ENCODE results near the gene NUP93. TPM values are rescaled to one million over a fixed set of nuclear protein-coding genes. Genes with fewer than 3 reads are reported as not detected.

NUP93 gene
- total RNA-seq, 1 experiment from 2014 or later: 144 TPM

DNA sequence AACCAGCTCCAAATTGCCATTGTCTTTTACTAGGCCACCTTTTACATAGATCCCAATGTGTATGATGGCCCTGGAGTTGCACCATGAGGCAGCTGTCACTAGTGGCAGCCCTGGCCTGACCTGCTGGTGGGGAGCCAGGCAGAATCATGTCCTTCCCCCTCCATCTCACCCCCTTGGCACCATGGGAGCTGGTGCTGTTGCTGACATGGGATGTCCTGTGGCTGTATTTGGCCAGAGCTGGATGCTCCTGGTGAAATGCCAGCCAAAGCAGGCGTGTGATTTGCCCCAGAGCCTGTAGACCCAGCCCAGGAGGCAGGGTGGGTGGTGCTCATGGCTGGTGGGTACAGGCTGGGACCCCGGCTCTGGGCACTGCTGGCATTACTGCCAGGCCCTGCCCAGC, 153.7 kb downstream of the NUP93 start:
- no peaks in the 10 kb centered on the region for H3K9me3 ChIP-seq (ENCODE audit: control insufficient read depth in 1 of 2, insufficient read depth in 1 of 2, low read depth in 1 of 2, low read length in 2 of 2)
- ChIA-PET POLR2A (interaction anchor here (1.2 kb wide), 1 partner anchor 48 kb away, joined by 4 read pairs; the partner anchor contains the start of gene HERPUD1), CTCF (no interaction called here), RAD21 (ENCODE audit: low non-redundant PET in 1 of 2, low total read pairs in 2 of 2, uncharacterized antibody in 2 of 2, unreplicated experiment in 2 of 2) (no interaction called here)
- H3K9me2 ChIP-seq (ENCODE audit: insufficient read depth): no peaks in the 10 kb centered on the region
- H2AFZ ChIP-seq (ENCODE audit: low read depth, low read length, poor library complexity, severe bottlenecking): no peak overlapping the region
- H3K36me3 ChIP-seq (ENCODE audit: control insufficient read depth in 1 of 2, insufficient read depth in 2 of 2, low read length in 2 of 2): no peaks in the 10 kb centered on the region
- H3K27ac ChIP-seq (ENCODE audit: low read depth, low read length): no peak overlapping the region
- intact Hi-C loops (cut with micrococcal nuclease): no loop called here
- H3K4me1 ChIP-seq (ENCODE audit: control insufficient read depth in 1 of 2, insufficient read depth in 2 of 2, low read length in 2 of 2): no peaks in the 10 kb centered on the region
- DNase-seq (ENCODE audit: low read depth, low spot score) (no peak), ATAC-seq (no peak)
- H4K20me1 ChIP-seq (ENCODE audit: insufficient read depth): no peaks in the 10 kb centered on the region
- no peak overlapping the region for H3K4me2 ChIP-seq (ENCODE audit: low read length)
- H3K9ac ChIP-seq (ENCODE audit: low read length): no peak overlapping the region
- BruUV-seq (replicated peaks): no TSS peak
- TF ChIP-seq, protein P1, sequence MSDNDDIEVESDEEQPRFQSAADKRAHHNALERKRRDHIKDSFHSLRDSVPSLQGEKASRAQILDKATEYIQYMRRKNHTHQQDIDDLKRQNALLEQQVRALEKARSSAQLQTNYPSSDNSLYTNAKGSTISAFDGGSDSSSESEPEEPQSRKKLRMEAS (IDR thresholded peaks at IDR 0.05): no peak
- TF ChIP-seq JUND (IDR thresholded peaks at IDR 0.05) (no peak), SRF (IDR thresholded peaks at IDR 0.05; ENCODE audit: low read depth) (no peak), EGR1 (IDR thresholded peaks at IDR 0.05; ENCODE audit: low read depth) (no peak), SP1 (IDR thresholded peaks at IDR 0.05; ENCODE audit: low read depth) (no peak), CEBPB (IDR thresholded peaks at IDR 0.05; ENCODE audit: low read depth) (no peak), ZFX (IDR thresholded peaks at IDR 0.05) (no peak), POLR2A (IDR thresholded peaks at IDR 0.05; ENCODE audit: borderline replicate concordance, extremely low read depth, insufficient read depth, insufficient read length) (no peak), POLR2AphosphoS5 (IDR thresholded peaks at IDR 0.05; ENCODE audit: low read depth, low read length) (no peak), RAD21 (IDR thresholded peaks at IDR 0.05; ENCODE audit: low read depth) (no peak)
- TF ChIP-seq, protein P2, sequence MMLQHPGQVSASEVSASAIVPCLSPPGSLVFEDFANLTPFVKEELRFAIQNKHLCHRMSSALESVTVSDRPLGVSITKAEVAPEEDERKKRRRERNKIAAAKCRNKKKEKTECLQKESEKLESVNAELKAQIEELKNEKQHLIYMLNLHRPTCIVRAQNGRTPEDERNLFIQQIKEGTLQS (IDR thresholded peaks at IDR 0.05): no peak
- TF ChIP-seq, protein P3, sequence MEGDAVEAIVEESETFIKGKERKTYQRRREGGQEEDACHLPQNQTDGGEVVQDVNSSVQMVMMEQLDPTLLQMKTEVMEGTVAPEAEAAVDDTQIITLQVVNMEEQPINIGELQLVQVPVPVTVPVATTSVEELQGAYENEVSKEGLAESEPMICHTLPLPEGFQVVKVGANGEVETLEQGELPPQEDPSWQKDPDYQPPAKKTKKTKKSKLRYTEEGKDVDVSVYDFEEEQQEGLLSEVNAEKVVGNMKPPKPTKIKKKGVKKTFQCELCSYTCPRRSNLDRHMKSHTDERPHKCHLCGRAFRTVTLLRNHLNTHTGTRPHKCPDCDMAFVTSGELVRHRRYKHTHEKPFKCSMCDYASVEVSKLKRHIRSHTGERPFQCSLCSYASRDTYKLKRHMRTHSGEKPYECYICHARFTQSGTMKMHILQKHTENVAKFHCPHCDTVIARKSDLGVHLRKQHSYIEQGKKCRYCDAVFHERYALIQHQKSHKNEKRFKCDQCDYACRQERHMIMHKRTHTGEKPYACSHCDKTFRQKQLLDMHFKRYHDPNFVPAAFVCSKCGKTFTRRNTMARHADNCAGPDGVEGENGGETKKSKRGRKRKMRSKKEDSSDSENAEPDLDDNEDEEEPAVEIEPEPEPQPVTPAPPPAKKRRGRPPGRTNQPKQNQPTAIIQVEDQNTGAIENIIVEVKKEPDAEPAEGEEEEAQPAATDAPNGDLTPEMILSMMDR (IDR thresholded peaks at IDR 0.05 in 2 of 3, conservative IDR thresholded peaks at IDR 0.05 in 1 of 3; ENCODE audit: borderline replicate concordance in 1 of 3, insufficient read depth in 1 of 3, low read depth in 2 of 3, low read length in 2 of 3): no peak
- TF ChIP-seq, protein P4, sequence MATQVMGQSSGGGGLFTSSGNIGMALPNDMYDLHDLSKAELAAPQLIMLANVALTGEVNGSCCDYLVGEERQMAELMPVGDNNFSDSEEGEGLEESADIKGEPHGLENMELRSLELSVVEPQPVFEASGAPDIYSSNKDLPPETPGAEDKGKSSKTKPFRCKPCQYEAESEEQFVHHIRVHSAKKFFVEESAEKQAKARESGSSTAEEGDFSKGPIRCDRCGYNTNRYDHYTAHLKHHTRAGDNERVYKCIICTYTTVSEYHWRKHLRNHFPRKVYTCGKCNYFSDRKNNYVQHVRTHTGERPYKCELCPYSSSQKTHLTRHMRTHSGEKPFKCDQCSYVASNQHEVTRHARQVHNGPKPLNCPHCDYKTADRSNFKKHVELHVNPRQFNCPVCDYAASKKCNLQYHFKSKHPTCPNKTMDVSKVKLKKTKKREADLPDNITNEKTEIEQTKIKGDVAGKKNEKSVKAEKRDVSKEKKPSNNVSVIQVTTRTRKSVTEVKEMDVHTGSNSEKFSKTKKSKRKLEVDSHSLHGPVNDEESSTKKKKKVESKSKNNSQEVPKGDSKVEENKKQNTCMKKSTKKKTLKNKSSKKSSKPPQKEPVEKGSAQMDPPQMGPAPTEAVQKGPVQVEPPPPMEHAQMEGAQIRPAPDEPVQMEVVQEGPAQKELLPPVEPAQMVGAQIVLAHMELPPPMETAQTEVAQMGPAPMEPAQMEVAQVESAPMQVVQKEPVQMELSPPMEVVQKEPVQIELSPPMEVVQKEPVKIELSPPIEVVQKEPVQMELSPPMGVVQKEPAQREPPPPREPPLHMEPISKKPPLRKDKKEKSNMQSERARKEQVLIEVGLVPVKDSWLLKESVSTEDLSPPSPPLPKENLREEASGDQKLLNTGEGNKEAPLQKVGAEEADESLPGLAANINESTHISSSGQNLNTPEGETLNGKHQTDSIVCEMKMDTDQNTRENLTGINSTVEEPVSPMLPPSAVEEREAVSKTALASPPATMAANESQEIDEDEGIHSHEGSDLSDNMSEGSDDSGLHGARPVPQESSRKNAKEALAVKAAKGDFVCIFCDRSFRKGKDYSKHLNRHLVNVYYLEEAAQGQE (IDR thresholded peaks at IDR 0.05; ENCODE audit: low read depth): no peak
- no peak overlapping the region for H3K4me3 ChIP-seq (replicated peaks in 1 of 2; ENCODE audit: low read depth in 1 of 2, low read length in 2 of 2)
- no peaks in the 10 kb centered on the region for H3K27me3 ChIP-seq (ENCODE audit: insufficient read depth, low read length)
- no peaks in the 10 kb centered on the region for H3K79me2 ChIP-seq (ENCODE audit: insufficient read depth, low read length)

Measured in HCT116 (cell line).